ENCODE data around the gene CBLL1.

CBLL1 gene

GRCh38 chr7:107785170-107785569 is 41.2 kb downstream of the CBLL1 start:
- no peaks in the 10 kb centered on the region for H3K36me3 ChIP-seq (ENCODE audit: insufficient read depth, insufficient read length, low read length)
- no peak overlapping the region for H3K9ac ChIP-seq (ENCODE audit: insufficient read length, low read depth)
- DNase-seq (ENCODE audit: low read depth, low spot score) = no peak
- H3K4me3 ChIP-seq (ENCODE audit: insufficient read length, low read depth) = no peak overlapping the region
- no peaks in the 10 kb centered on the region for H3K9me3 ChIP-seq (ENCODE audit: insufficient read depth, low read length)
- H3K4me1 ChIP-seq (ENCODE audit: insufficient read depth, insufficient read length) = no peaks in the 10 kb centered on the region
- no peaks in the 10 kb centered on the region for H3K27me3 ChIP-seq (ENCODE audit: insufficient read depth, insufficient read length)
- TF ChIP-seq ZNF274 (IDR thresholded peaks at IDR 0.05; ENCODE audit: low read depth, low read length) (no peak), YY1 (IDR thresholded peaks at IDR 0.05; ENCODE audit: insufficient read depth, insufficient read length) (no peak), SUZ12 (IDR thresholded peaks at IDR 0.05; ENCODE audit: extremely low read depth, insufficient read depth, insufficient read length) (no peak)

GRCh38 chr7:107785926-107786325 is 42.0 kb downstream of the CBLL1 start:
- Histone ChIP-seq H3K9me3 (ENCODE audit: insufficient read depth, low read length) (no peaks in the 10 kb centered on the region), H3K36me3 (ENCODE audit: insufficient read depth, insufficient read length, low read length) (no peaks in the 10 kb centered on the region), H3K4me3 (ENCODE audit: insufficient read length, low read depth) (no peak overlapping the region), H3K4me1 (ENCODE audit: insufficient read depth, insufficient read length) (no peaks in the 10 kb centered on the region), H3K9ac (ENCODE audit: insufficient read length, low read depth) (no peak overlapping the region), H3K27me3 (ENCODE audit: insufficient read depth, insufficient read length) (no peaks in the 10 kb centered on the region)
- DNase-seq (ENCODE audit: low read depth, low spot score) = no peak
- TF ChIP-seq YY1 (IDR thresholded peaks at IDR 0.05; ENCODE audit: insufficient read depth, insufficient read length) (no peak), ZNF274 (IDR thresholded peaks at IDR 0.05; ENCODE audit: low read depth, low read length) (no peak), SUZ12 (IDR thresholded peaks at IDR 0.05; ENCODE audit: extremely low read depth, insufficient read depth, insufficient read length) (no peak)

DNA sequence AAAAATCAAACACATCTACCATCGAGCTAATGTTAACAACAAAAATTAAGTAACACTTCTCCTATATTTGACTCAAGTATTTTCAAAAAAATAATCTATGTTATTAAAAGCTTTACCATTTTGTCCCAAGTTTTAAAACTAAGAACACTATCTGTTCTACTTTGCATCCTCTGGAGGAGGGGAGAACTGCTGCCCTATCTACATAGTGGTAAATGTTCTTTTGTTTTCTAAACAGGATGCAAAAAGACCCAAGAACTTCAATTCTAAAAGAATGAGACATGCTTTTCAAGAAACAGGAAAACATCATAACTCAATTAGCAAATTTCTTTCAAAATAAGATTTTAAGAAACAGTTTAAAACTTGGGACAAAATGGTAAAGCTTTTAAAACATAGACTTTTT is 44.3 kb downstream of the CBLL1 start:
- H3K27me3 ChIP-seq (ENCODE audit: insufficient read depth, insufficient read length) = no peaks in the 10 kb centered on the region
- H3K4me1 ChIP-seq (ENCODE audit: insufficient read depth, insufficient read length) = no peaks in the 10 kb centered on the region
- no peaks in the 10 kb centered on the region for H3K36me3 ChIP-seq (ENCODE audit: insufficient read depth, insufficient read length, low read length)
- no peak overlapping the region for H3K4me3 ChIP-seq (ENCODE audit: insufficient read length, low read depth)
- no peak for DNase-seq (ENCODE audit: low read depth, low spot score)
- no peaks in the 10 kb centered on the region for H3K9me3 ChIP-seq (ENCODE audit: insufficient read depth, low read length)
- no peak overlapping the region for H3K9ac ChIP-seq (ENCODE audit: insufficient read length, low read depth)
- TF ChIP-seq ZNF274 (IDR thresholded peaks at IDR 0.05; ENCODE audit: low read depth, low read length) (no peak), YY1 (IDR thresholded peaks at IDR 0.05; ENCODE audit: insufficient read depth, insufficient read length) (no peak), SUZ12 (IDR thresholded peaks at IDR 0.05; ENCODE audit: extremely low read depth, insufficient read depth, insufficient read length) (no peak)

- Histone ChIP-seq H3K4me1 (ENCODE audit: insufficient read depth, insufficient read length) (no peaks in the 10 kb centered on the region), H3K9ac (ENCODE audit: insufficient read length, low read depth) (no peak overlapping the region), H3K27me3 (ENCODE audit: insufficient read depth, insufficient read length) (no peaks in the 10 kb centered on the region), H3K4me3 (ENCODE audit: insufficient read length, low read depth) (no peak overlapping the region), H3K36me3 (ENCODE audit: insufficient read depth, insufficient read length, low read length) (no peaks in the 10 kb centered on the region), H3K9me3 (ENCODE audit: insufficient read depth, low read length) (no peaks in the 10 kb centered on the region)
- TF ChIP-seq SUZ12 (IDR thresholded peaks at IDR 0.05; ENCODE audit: extremely low read depth, insufficient read depth, insufficient read length) = no peak
- no peak for TF ChIP-seq ZNF274 (IDR thresholded peaks at IDR 0.05; ENCODE audit: low read depth, low read length)
- TF ChIP-seq YY1 (IDR thresholded peaks at IDR 0.05; ENCODE audit: insufficient read depth, insufficient read length) = no peak
- no peak for DNase-seq (ENCODE audit: low read depth, low spot score)
These were observed 44.7 kb downstream of the CBLL1 start for GRCh38 chr7:107788662-107789061.

GRCh38 chr7:107789647-107790046 is 45.7 kb downstream of the CBLL1 start:
- Histone ChIP-seq H3K27me3 (ENCODE audit: insufficient read depth, insufficient read length) (no peaks in the 10 kb centered on the region), H3K9ac (ENCODE audit: insufficient read length, low read depth) (no peak overlapping the region), H3K9me3 (ENCODE audit: insufficient read depth, low read length) (no peaks in the 10 kb centered on the region), H3K4me1 (ENCODE audit: insufficient read depth, insufficient read length) (no peaks in the 10 kb centered on the region), H3K4me3 (ENCODE audit: insufficient read length, low read depth) (no peak overlapping the region), H3K36me3 (ENCODE audit: insufficient read depth, insufficient read length, low read length) (no peaks in the 10 kb centered on the region)
- TF ChIP-seq YY1 (IDR thresholded peaks at IDR 0.05; ENCODE audit: insufficient read depth, insufficient read length) (no peak), SUZ12 (IDR thresholded peaks at IDR 0.05; ENCODE audit: extremely low read depth, insufficient read depth, insufficient read length) (no peak), ZNF274 (IDR thresholded peaks at IDR 0.05; ENCODE audit: low read depth, low read length) (no peak)
- no peak for DNase-seq (ENCODE audit: low read depth, low spot score)

DNA sequence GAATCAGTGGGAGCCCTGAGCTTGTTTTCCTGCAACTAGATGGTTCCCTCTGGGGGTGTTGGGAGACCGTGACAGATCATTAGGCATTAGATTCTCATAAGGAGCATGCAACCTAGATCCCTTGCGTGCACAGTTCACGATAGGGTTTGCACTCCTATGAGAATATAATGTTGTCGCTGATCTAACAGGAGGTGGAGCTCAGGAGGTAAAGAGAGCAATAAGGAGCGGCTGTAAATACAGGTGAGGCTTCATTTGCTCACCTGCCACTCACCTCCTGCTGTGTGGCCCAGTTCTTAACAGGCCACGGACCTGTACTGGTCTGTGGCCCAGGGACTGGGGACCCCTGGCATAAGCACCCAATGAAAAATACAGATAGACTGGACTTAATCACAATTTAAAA is 48.4 kb downstream of the CBLL1 start:
- no peak for DNase-seq (ENCODE audit: low read depth, low spot score)
- no peaks in the 10 kb centered on the region for H3K36me3 ChIP-seq (ENCODE audit: insufficient read depth, insufficient read length, low read length)
- TF ChIP-seq ZNF274 (IDR thresholded peaks at IDR 0.05; ENCODE audit: low read depth, low read length) (no peak), YY1 (IDR thresholded peaks at IDR 0.05; ENCODE audit: insufficient read depth, insufficient read length) (no peak), SUZ12 (IDR thresholded peaks at IDR 0.05; ENCODE audit: extremely low read depth, insufficient read depth, insufficient read length) (no peak)
- H3K9ac ChIP-seq (ENCODE audit: insufficient read length, low read depth) = no peak overlapping the region
- H3K4me3 ChIP-seq (ENCODE audit: insufficient read length, low read depth) = no peak overlapping the region
- H3K27me3 ChIP-seq (ENCODE audit: insufficient read depth, insufficient read length) = no peaks in the 10 kb centered on the region
- H3K4me1 ChIP-seq (ENCODE audit: insufficient read depth, insufficient read length) = no peaks in the 10 kb centered on the region
- no peaks in the 10 kb centered on the region for H3K9me3 ChIP-seq (ENCODE audit: insufficient read depth, low read length)

GRCh38 chr7:107799647-107800264 is 55.8 kb downstream of the CBLL1 start:
- Histone ChIP-seq H3K4me1 (ENCODE audit: insufficient read depth, insufficient read length) (no peaks in the 10 kb centered on the region), H3K4me3 (ENCODE audit: insufficient read length, low read depth) (no peak overlapping the region), H3K9me3 (ENCODE audit: insufficient read depth, low read length) (no peaks in the 10 kb centered on the region), H3K9ac (ENCODE audit: insufficient read length, low read depth) (no peak overlapping the region), H3K27me3 (ENCODE audit: insufficient read depth, insufficient read length) (no peaks in the 10 kb centered on the region), H3K36me3 (ENCODE audit: insufficient read depth, insufficient read length, low read length) (no peaks in the 10 kb centered on the region)
- TF ChIP-seq YY1 (IDR thresholded peaks at IDR 0.05; ENCODE audit: insufficient read depth, insufficient read length) (no peak), SUZ12 (IDR thresholded peaks at IDR 0.05; ENCODE audit: extremely low read depth, insufficient read depth, insufficient read length) (no peak)
- DNase-seq (ENCODE audit: low read depth, low spot score) = no peak

Data from NT2/D1 (cell line).